T-helper 1 cell (primary cell): ENCODE measurements around the gene PPP2R5C.

Source experiments
- DNase-seq, 5 donors: peaks; one replicate each; pipeline ENCODE4 v3.0.0-alpha.2; 2012 to 2020

The PPP2R5C gene

DNA sequence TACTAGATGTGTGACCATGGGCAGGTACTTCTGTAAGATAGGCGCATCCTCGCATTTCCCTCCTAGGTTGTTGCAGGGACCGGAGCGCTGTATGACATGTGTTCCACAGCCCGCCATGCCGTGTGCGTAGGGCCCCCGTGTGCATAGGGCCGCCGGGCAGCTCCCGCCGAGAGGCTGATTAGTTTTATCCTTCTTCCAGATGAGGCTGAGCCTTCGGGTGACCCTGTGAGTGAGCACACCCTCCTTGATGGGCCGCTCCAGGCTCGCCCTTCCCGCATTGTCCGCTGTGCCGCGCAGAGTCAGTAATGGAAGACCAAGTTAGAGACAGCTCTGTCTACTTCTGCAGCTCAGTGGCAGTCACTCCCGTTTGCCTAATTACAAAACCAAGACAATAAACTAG, 130.0 kb downstream of the PPP2R5C start:
- DNase-seq, result no peak

DNA sequence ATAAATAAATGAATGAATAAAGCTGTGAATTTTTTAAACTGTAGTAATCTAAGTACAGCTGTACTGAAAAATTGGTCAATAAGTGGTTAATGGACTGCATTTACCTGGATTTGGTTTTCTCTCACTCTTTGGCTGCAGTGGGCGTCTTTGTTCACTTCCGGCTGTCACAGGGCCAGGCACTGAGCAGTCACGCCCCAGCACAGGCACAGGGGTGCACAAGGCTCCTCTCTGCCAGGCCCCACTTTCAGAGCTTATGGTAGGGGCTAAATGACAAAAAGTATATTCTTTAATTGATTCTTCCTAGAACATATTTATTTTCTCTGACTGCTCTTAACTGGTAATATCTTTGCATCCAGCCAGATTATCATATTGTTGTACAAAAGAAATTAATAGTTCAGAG, 132.2 kb downstream of the PPP2R5C start:
- DNase-seq, result no peak

GRCh38 chr14:101894365-101895081, 133.0 kb downstream of the PPP2R5C start:
- no peak for DNase-seq

DNA sequence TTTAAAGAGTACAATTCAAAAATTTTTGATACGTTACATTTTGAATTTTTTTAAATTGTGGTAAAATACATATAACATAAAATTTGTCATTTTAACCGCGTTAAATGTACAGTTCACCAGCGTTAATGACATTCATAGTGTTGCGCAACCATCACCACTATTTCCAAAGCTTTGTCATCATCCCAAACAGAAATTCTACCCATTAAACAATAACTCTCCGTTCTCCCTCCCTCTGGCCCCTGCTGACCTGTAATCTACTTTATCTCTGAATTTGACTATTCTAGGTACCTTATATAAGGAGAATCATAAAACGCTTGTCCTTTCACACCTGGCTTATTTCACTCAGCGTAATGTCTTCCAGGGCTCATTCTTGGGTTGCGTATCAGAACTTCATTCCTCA, 133.7 kb downstream of the PPP2R5C start:
- no peak for DNase-seq

DNA sequence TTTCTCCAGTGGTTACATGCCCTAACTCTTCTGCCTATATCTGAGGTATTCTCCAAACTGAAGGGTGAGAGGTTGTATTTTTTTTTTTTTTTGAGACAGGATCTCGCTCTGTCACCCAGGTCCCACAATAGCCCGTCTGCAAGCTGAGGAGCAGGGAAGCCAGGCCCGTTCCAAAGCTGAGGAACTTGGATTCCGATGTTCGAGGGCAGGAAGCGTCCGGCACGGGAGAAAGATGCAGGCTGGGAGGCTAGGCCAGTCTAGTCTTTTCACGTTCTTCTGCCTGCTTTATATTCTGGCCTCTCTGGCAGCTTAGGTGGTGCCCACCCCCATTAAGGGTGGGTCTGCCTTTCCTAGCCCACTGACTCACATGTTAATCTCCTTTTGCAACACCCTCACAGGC, 135.8 kb downstream of the PPP2R5C start:
- DNase-seq, result no peak

- no peak for DNase-seq
Observed at GRCh38 chr14:101898416-101898815, 136.9 kb downstream of the PPP2R5C start.

GRCh38 chr14:101899263-101899662, 137.8 kb downstream of the PPP2R5C start:
- no peak for DNase-seq

DNA sequence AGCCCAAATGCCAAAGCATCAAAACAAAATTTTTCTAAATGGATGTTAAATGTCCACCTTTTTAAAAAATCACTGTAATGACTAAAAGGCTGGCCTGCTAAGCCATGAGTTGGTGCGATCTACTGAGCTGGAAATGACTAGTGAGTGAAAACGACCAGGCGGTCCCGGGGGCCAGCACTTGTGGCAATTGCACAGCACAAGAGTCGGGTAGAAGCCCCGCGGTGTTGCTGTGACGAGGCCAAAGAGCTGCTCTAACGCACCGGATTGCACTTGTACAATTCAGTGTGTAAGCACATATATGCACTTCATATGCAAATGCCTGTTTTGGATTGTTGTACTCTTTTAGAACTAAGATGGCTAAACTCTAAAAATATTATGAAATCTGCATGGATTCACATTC, 138.7 kb downstream of the PPP2R5C start:
- no peak for DNase-seq

- DNase-seq, result no peak
Observed at GRCh38 chr14:101903111-101903561, 141.6 kb downstream of the PPP2R5C start.

DNA sequence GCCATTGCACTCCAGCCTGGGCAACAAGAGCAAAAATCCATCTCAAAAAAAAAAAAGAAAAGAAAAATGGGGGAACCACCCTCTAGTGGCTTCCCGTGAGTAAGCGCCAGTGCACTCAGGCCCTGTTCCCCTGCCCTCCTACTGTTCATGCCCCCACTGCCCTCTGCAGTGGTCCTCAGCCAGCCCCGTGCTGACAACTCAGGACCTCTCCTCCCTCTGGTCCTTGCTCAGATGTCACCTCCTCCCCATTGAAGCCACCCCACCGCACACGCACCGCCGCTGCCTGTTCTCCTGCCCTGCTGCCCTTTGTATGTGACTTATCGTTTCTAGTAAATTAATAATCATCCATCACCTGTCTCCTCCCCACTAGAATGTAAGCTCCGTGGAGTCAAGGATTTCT, 144.1 kb downstream of the PPP2R5C start:
- DNase-seq, result no peak

DNA sequence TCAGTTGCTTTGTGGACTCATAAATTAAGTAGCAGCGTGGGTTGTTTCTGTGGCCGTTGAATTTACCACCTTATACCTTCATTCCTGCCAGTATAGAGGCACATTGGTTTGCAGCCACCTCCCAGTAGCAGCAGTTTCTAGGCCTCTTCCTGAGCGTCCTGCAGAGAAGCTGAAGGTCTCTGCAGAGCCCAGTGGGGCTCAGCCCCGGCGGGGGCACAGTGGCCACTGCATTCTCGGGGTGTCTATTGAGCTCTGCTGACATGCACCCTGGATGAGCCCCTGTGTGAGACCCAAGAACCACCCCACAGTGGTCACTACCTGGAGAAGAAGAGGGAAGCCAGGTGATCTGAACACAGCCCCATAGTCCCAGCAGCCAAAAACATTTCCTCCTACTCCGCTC, 145.1 kb downstream of the PPP2R5C start:
- DNase-seq, result no peak

- DNase-seq, result no peak
Observed at GRCh38 chr14:101907619-101908018, 146.1 kb downstream of the PPP2R5C start.

- DNase-seq, result no peak
Observed at GRCh38 chr14:101908795-101909194, 147.3 kb downstream of the PPP2R5C start.

DNA sequence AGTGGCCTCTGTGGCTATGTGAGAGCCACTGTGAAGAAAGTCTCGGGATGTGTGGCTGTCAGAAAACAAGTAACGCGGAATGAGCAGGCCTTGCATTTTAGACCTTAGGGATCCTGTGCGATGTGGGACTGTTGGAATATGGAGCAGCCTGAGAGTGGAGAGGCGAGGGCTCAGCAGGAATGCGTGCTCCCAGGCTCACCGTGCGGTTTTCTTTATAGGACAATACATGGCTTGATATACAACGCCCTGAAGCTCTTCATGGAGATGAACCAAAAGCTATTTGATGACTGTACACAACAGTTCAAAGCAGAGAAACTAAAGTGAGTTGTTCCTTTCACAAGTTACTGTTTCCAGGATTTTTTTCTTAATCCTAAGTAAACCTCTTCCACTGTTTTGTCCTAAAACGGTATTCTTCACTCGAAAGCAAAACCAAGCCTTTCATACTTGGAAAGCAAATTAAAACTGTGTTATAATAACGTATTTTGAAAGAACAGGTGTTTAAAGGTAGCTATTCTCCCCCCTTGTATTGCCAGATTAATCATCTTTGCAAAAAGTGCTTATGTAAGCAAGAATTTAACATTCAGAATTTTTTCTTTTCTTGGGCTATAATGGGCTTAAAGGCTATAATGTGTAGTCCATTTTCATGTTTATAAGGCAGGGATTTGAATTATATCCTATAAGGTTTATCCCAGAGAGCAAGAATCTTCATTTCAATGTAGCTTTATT, 148.0 kb downstream of the PPP2R5C start:
- DNase-seq, result no peak

GRCh38 chr14:101912841-101913240, 151.3 kb downstream of the PPP2R5C start:
- DNase-seq, result no peak

DNA sequence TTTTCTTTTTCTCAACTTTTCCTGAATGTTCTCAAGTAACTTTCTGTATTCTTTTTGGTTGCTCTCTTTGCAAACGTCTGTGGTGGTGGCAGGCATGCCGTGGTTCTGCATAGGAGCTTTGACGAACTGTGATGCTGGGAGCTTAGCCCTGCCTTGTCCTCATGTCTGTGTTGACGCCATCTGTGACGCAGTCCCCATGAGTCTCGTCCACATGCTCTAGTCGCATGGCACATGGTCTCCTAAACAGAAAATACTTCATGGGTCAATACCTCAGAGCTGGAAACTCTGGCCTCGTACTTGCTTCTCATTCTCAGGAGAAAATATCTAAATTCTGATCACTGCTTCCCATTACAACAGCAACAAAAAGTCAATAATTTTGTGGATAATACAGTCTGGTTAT, 152.6 kb downstream of the PPP2R5C start:
- DNase-seq, result no peak

- DNase-seq, result no peak
Observed at GRCh38 chr14:101915871-101916815, 154.6 kb downstream of the PPP2R5C start.

- no peak for DNase-seq
Observed at GRCh38 chr14:101916816-101917412, 155.4 kb downstream of the PPP2R5C start.

- DNase-seq, result no peak
Observed at GRCh38 chr14:101917413-101918017, 156.0 kb downstream of the PPP2R5C start.

- no peak for DNase-seq
Observed at GRCh38 chr14:101918065-101918989, 156.8 kb downstream of the PPP2R5C start.

DNA sequence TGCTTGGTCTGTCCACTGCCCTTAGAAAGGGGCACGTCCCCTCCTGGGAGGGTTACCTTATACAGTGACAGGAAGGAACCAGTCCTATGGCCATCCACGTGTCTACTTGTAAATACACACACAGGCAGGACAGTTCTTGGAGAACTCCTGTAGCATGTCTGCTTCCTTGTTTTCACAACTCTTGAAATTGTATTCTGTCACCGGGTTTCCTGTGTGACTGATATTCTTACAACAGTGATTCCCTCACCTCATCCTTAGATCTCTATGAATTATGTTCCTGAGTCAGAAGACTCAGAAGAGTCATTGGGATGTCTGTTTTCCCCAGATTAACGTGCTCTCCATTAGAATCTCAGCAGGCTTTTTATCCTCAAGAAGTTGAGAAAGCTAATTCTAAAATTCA, 158.8 kb downstream of the PPP2R5C start:
- no peak for DNase-seq
